HG03060 (cell line): ENCODE measurements around the gene CMC1.

Experiments used
- ATAC-seq: cut with Tn5 transposase; IDR thresholded peaks from one replicate; pipeline ENCODE4 v1.9.1; 2021; ENCODE audit warnings: low read depth, moderate number of reproducible peaks; ENCODE audit not compliant: unreplicated experiment

The CMC1 gene

GRCh38 chr3:28348629-28349468, 107.4 kb downstream of the CMC1 start, which contains the start of the genes AZI2 and ZCWPW2:
Gene AZI2, minus strand, starts transcription at chr3:28348824. Its CDS starts 8,207 bp downstream, at chr3:28340617.
Gene ZCWPW2, plus strand, starts transcription at chr3:28348721. Its CDS starts 64,348 bp downstream, at chr3:28413069.
- peak; percentile 68 for ATAC-seq

DNA sequence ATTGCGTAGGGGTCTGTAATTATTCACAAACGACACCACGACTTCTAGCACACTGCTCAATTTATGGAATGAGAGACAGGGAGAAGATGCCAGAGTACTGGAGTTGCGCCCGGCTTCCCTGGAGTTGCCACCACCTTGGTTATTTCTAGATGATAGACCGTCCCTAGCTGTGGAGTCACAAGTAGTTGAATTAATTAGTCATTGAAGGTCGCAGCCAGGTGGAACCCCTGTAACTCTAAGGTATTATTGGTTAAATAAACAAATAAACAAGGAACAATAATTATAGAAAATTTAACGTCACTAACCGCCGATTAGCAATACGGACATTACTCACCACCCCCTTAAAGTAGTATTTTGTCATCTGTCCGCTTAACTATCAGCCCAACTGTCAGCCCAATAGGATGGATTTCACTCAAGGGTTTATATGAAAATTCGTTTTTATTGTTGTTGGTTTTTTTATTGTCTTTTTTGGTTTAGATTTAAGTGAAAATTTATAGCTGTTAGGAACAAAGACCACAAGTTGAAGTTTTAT, 108.1 kb downstream of the CMC1 start:
- ATAC-seq, result no peak
